Ovary (tissue), 3 donors: ENCODE results near the gene HIVEP3.
A peak's percentile ranks its signal among the peaks of the same experiment; 100 is the strongest.

Experiments used
- CTCF ChIP-seq, 3 donors: fragments of 450-650 bp in 2 of 3; fragments of 200-600 bp in 1 of 3; IDR thresholded peaks; one replicate each; pipeline versions ENCODE4 v1.5.1 to v1.8.0; 2016 to 2022; ENCODE audit warnings: antibody characterized with exemption in 3 of 3, mild to moderate bottlenecking in 1 of 3
- EP300 ChIP-seq: sonication (generic); formaldehyde crosslinking; IDR thresholded peaks from one replicate; pipeline ENCODE4 v1.6.1; 2017; ENCODE audit warnings: antibody characterized with exemption
- POLR2A ChIP-seq: fragments of 450-650 bp; IDR thresholded peaks from one replicate; pipeline ENCODE4 v1.6.1; 2017; ENCODE audit warnings: antibody characterized with exemption, mild to moderate bottlenecking, moderate library complexity
- donor health status: DM: no; HTN: no; CAD: no.

GRCh38 chr1:41516168-41517061 lies 402.3 kb downstream of the HIVEP3 start:
- TF ChIP-seq POLR2A (peak; percentile 27), CTCF (IDR thresholded peaks at IDR 0.05) (peak; percentile 89 to 98 (median 90)), EP300 (no peak)
